Neural cell (in vitro differentiated cells): ENCODE data around the gene DNAH10. TPM values are rescaled to one million over a fixed set of nuclear protein-coding genes. Genes with fewer than 3 reads are reported as not detected.

Source experiments
- H2AFZ ChIP-seq: fragments of 200-600, 300-800 bp; sonication (generic), shearing (Covaris generic); 2 replicates; pipeline ENCODE4 v1.6.0; 2014; ENCODE audit warnings: low read depth, mild to moderate bottlenecking, antibody characterized with exemption, low read length, moderate library complexity
- H3F3A ChIP-seq: fragments of 200-600 bp; shearing (Covaris generic); 2 replicates; pipeline ENCODE4 v1.6.1; 2016; ENCODE audit warnings: mild to moderate bottlenecking, moderate library complexity, mixed read lengths, antibody characterized with exemption, low read length; ENCODE audit not compliant: insufficient read depth, poor library complexity, severe bottlenecking
- H3K27ac ChIP-seq: fragments of 200-600, 300-800 bp; sonication (generic), shearing (Covaris generic); 2 replicates; pipeline ENCODE4 v1.5.1; 2014; ENCODE audit warnings: mild to moderate bottlenecking, low read length, moderate library complexity
- H3K27me3 ChIP-seq: fragments of 300-800, 200-600 bp; sonication (generic), shearing (Covaris generic); 2 replicates; pipeline ENCODE4 v1.6.0; 2014; ENCODE audit warnings: mild to moderate bottlenecking, low read depth, low read length, moderate library complexity; ENCODE audit not compliant: insufficient read depth
- H3K36me3 ChIP-seq: fragments of 300-800, 200-600 bp; sonication (generic), shearing (Covaris generic); 2 replicates; pipeline ENCODE4 v1.5.1; 2014; ENCODE audit warnings: mild to moderate bottlenecking, antibody characterized with exemption, low read length, moderate library complexity; ENCODE audit not compliant: insufficient read depth
- H3K4me2 ChIP-seq: fragments of 300-800, 200-600 bp; sonication (generic), shearing (Covaris generic); 2 replicates; pipeline ENCODE4 v1.6.0; 2014; ENCODE audit warnings: mild to moderate bottlenecking, low read length
- H3K4me3 ChIP-seq: fragments of 300-800, 200-600 bp; sonication (generic), shearing (Covaris generic); 2 replicates; pipeline ENCODE4 v1.5.1; 2014; ENCODE audit warnings: mild to moderate bottlenecking, low read length, moderate library complexity
- H3K79me2 ChIP-seq: fragments of 200-600 bp; shearing (Covaris generic); replicated peaks from 2 replicates; pipeline ENCODE4 v1.6.0; 2014; ENCODE audit warnings: mild to moderate bottlenecking, low read length, moderate library complexity; ENCODE audit not compliant: insufficient read depth
- H3K9ac ChIP-seq: fragments of 300-800, 200-600 bp; sonication (generic), shearing (Covaris generic); 2 replicates; pipeline ENCODE4 v1.6.1; 2016; ENCODE audit warnings: mild to moderate bottlenecking, low read length, mixed read lengths
- H3K9me2 ChIP-seq: fragments of 200-600 bp; shearing (Covaris generic); 2 replicates; pipeline ENCODE4 v1.6.1; 2016; ENCODE audit warnings: mild to moderate bottlenecking, low read length, mixed read lengths; ENCODE audit not compliant: insufficient read depth
- H3K9me3 ChIP-seq: fragments of 200-600, 300-800 bp; sonication (generic), shearing (Covaris generic); 2 replicates; pipeline ENCODE4 v1.6.1; 2016; ENCODE audit warnings: mild to moderate bottlenecking, mixed run types, low read length, moderate library complexity, mixed read lengths
- H4K20me1 ChIP-seq: fragments of 200-600 bp; shearing (Covaris generic); 2 replicates; pipeline ENCODE4 v1.6.1; 2016; ENCODE audit warnings: mild to moderate bottlenecking, mixed run types; ENCODE audit not compliant: insufficient read depth
- CTCF ChIP-seq: fragments of 450-650 bp; IDR thresholded peaks from 2 replicates; pipeline ENCODE4 v1.5.1; 2014; ENCODE audit warnings: antibody characterized with exemption, mild to moderate bottlenecking, moderate library complexity; ENCODE audit not compliant: poor library complexity, severe bottlenecking
- EP300 ChIP-seq: fragments of 450-650 bp; conservative IDR thresholded peaks from 2 replicates; pipeline ENCODE4 v1.6.1; 2014; ENCODE audit warnings: antibody characterized with exemption, mild to moderate bottlenecking, moderate library complexity; ENCODE audit not compliant: poor library complexity, severe bottlenecking
- EZH2 ChIP-seq: fragments of 200-600, 300-800 bp; shearing (Covaris generic), sonication (generic); IDR thresholded peaks from 2 replicates; pipeline ENCODE4 v1.6.1; 2014; ENCODE audit warnings: antibody characterized with exemption, low read length, borderline replicate concordance, mild to moderate bottlenecking; ENCODE audit not compliant: insufficient read depth, poor library complexity, severe bottlenecking
- MXI1 ChIP-seq: fragments of 450-650 bp; conservative IDR thresholded peaks from 2 replicates; pipeline ENCODE4 v1.6.1; 2014; ENCODE audit warnings: antibody characterized with exemption, mild to moderate bottlenecking; ENCODE audit not compliant: poor library complexity, severe bottlenecking
- POLR2AphosphoS5 ChIP-seq: IDR thresholded peaks from 2 replicates; pipeline ENCODE4 v1.6.1; 2012
- RAD21 ChIP-seq: fragments of 450-650 bp; conservative IDR thresholded peaks from 2 replicates; pipeline ENCODE4 v1.6.1; 2014; ENCODE audit warnings: antibody characterized with exemption, mild to moderate bottlenecking, moderate library complexity
- SMC3 ChIP-seq: fragments of 450-650 bp; conservative IDR thresholded peaks from 2 replicates; pipeline ENCODE4 v1.6.1; 2014; ENCODE audit warnings: antibody characterized with exemption, mild to moderate bottlenecking, moderate library complexity; ENCODE audit not compliant: poor library complexity
- TAF1 ChIP-seq: IDR thresholded peaks from 2 replicates; pipeline ENCODE4 v1.6.1; 2012; ENCODE audit warnings: low read depth
- polyA plus RNA-seq: library from polyadenylated mRNA; depleted of rRNA; stranded (reverse); fragments of >200 nt; gene quantifications from 2 replicates; pipeline ENCODE4 v1.2.3, GENCODE V29; 2014
- TF ChIP-seq, protein P1 (sequence below): IDR thresholded peaks from 2 replicates; pipeline ENCODE4 v1.6.1; 2012; ENCODE audit warnings: borderline replicate concordance

Gene DNAH10
- polyA plus RNA-seq, 1 donor from 2014 or later = 1.9 TPM

DNA sequence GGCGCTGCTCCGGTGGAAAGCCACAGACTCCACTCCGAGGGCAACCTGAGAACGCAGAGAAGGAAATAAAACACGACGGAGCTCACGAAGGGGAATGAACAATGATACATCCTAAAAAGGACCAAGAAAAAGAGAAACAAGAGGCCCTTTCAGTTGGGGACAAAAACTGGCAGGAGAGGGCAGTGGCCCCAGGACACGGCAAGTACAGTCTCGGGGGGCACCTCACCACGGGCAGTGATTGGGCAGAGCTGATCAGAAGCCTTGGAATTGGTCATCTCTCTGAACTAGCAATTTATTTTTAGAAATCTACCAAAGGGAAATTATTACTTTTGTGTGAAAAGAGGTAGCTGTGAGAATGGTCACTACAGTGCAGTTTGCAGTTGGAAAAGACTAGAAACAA lies 182.6 kb downstream of the DNAH10 start:
- H3K4me3 ChIP-seq = no peak overlapping the region
- TF ChIP-seq SMC3 = no peak
- no peak for TF ChIP-seq CTCF
- TF ChIP-seq TAF1 = no peak
- no peak for TF ChIP-seq RAD21
- TF ChIP-seq EZH2 = no peak
- no peaks in the 10 kb centered on the region for H3K79me2 ChIP-seq
- no peaks in the 10 kb centered on the region for H3K36me3 ChIP-seq
- no peaks in the 10 kb centered on the region for H3K27me3 ChIP-seq
- H3K27ac ChIP-seq = no peak overlapping the region
- no peak overlapping the region for H3K4me2 ChIP-seq
- H3F3A ChIP-seq = no peaks in the 10 kb centered on the region
- H3K9me2 ChIP-seq = no peaks in the 10 kb centered on the region
- no peak overlapping the region for H2AFZ ChIP-seq
- H3K9me3 ChIP-seq = no peaks in the 10 kb centered on the region
- no peak overlapping the region for H3K9ac ChIP-seq
- H4K20me1 ChIP-seq = no peaks in the 10 kb centered on the region

DNA sequence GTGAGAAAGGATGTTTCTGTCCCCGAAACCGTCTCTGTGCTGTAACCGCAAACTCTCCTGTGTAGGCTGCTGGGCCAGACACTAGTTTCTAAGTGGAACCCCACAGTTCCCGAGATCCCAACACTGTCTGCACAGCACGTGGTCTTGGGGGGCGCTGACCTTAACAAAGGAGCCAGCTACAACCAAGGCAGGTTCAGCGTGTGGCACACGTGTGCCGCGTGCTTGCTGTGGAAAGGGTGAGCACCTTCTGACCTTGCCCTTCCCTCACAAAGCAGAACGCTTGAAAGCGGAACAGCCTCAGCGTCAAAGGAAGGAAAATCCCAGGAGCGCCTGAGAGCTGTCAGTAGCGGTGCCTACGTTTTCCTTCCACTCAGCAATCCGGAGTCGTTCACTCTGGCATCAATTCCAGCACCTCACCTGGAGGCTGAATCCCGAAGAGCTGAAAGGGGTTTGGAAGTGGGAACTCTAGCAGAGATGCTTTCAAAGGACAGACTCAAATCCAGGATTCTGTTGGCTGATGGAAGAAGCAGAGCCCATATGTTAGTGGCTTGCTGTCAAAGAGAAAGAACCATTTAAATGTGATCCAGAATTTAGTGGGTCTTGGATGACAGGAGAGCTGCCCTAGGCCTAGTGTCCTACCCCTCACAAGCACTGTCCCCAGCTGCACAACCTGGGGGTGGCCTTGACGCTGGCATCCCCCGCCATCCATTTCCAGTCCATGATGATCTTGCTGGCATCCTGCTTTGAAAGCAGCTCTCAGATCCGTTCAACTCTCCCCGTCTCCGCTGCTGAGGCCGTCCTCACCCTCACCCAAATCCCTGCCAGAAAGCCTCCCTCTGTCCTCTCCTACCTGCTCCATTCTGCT lies 183.4 kb downstream of the DNAH10 start:
- Histone ChIP-seq H4K20me1 (no peaks in the 10 kb centered on the region), H3K79me2 (peaks cover 3% of the 10 kb centered on the region), H3K9ac (no peak overlapping the region), H3K27ac (no peak overlapping the region), H3F3A (no peaks in the 10 kb centered on the region), H3K27me3 (no peaks in the 10 kb centered on the region), H3K9me3 (no peaks in the 10 kb centered on the region), H3K4me2 (no peak overlapping the region), H2AFZ (no peak overlapping the region), H3K36me3 (no peaks in the 10 kb centered on the region), H3K4me3 (no peak overlapping the region), H3K9me2 (no peaks in the 10 kb centered on the region)
- TF ChIP-seq CTCF = no peak
- no peak for TF ChIP-seq MXI1
- no peak for TF ChIP-seq POLR2AphosphoS5
- no peak for TF ChIP-seq RAD21
- TF ChIP-seq SMC3 = no peak
- TF ChIP-seq EP300 = no peak
- TF ChIP-seq TAF1 = no peak
- TF ChIP-seq, protein P1, sequence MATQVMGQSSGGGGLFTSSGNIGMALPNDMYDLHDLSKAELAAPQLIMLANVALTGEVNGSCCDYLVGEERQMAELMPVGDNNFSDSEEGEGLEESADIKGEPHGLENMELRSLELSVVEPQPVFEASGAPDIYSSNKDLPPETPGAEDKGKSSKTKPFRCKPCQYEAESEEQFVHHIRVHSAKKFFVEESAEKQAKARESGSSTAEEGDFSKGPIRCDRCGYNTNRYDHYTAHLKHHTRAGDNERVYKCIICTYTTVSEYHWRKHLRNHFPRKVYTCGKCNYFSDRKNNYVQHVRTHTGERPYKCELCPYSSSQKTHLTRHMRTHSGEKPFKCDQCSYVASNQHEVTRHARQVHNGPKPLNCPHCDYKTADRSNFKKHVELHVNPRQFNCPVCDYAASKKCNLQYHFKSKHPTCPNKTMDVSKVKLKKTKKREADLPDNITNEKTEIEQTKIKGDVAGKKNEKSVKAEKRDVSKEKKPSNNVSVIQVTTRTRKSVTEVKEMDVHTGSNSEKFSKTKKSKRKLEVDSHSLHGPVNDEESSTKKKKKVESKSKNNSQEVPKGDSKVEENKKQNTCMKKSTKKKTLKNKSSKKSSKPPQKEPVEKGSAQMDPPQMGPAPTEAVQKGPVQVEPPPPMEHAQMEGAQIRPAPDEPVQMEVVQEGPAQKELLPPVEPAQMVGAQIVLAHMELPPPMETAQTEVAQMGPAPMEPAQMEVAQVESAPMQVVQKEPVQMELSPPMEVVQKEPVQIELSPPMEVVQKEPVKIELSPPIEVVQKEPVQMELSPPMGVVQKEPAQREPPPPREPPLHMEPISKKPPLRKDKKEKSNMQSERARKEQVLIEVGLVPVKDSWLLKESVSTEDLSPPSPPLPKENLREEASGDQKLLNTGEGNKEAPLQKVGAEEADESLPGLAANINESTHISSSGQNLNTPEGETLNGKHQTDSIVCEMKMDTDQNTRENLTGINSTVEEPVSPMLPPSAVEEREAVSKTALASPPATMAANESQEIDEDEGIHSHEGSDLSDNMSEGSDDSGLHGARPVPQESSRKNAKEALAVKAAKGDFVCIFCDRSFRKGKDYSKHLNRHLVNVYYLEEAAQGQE = no peak
